ENCODE data around the gene HIRIP3.
"Not testable (repeated sequence)": the region's sequence is repeated elsewhere in the genome, so short reads cannot be mapped to it uniquely, and the experiment has no call there.

HIRIP3 gene

GRCh38 chr16:30025156-30025555 lies 29.7 kb upstream of the HIRIP3 start:
- peaks cover 46% of the 10 kb centered on the region for H3K27me3 Mint-ChIP-seq
- ATAC-seq, result no peak

GRCh38 chr16:30024451-30024850 lies 29.0 kb upstream of the HIRIP3 start:
- no peaks in the 10 kb centered on the region for H3K36me3 Mint-ChIP-seq (ENCODE audit: low read depth)
- DNase-seq (no peak), ATAC-seq (no peak)
- H3K9me3 Mint-ChIP-seq, result no peaks in the 10 kb centered on the region
- H3K4me3 Mint-ChIP-seq, result no peak overlapping the region
- no peak overlapping the region for H3K27ac Mint-ChIP-seq
- peaks cover 3% of the 10 kb centered on the region for H3K4me1 Mint-ChIP-seq
- peaks cover 39% of the 10 kb centered on the region for H3K27me3 Mint-ChIP-seq

More at GRCh38 chr16:30025156-30025555, 29.7 kb upstream of the HIRIP3 start:
- no peak overlapping the region for H3K4me3 Mint-ChIP-seq
- H3K9me3 Mint-ChIP-seq, result no peaks in the 10 kb centered on the region
- no peak for DNase-seq
- no peaks in the 10 kb centered on the region for H3K36me3 Mint-ChIP-seq (ENCODE audit: low read depth)
- peaks cover 4% of the 10 kb centered on the region for H3K4me1 Mint-ChIP-seq
- no peak overlapping the region for H3K27ac Mint-ChIP-seq

- H3K9me3 Mint-ChIP-seq, result no peaks in the 10 kb centered on the region
- H3K27me3 Mint-ChIP-seq, result peaks cover 30% of the 10 kb centered on the region
- ATAC-seq (no peak), DNase-seq (no peak)
- peaks cover 5% of the 10 kb centered on the region for H3K4me1 Mint-ChIP-seq
- no peak overlapping the region for H3K27ac Mint-ChIP-seq
- H3K4me3 Mint-ChIP-seq, result no peak overlapping the region
- H3K36me3 Mint-ChIP-seq (ENCODE audit: low read depth), result no peaks in the 10 kb centered on the region
Observed at GRCh38 chr16:30023586-30023985, 28.2 kb upstream of the HIRIP3 start.

- DNase-seq (no peak), ATAC-seq (no peak)
- peaks cover 23% of the 10 kb centered on the region for H3K27me3 Mint-ChIP-seq
- peaks cover 5% of the 10 kb centered on the region for H3K4me1 Mint-ChIP-seq
- H3K4me3 Mint-ChIP-seq, result no peak within 1 kb of the TSS
- no peaks in the 10 kb centered on the region for H3K36me3 Mint-ChIP-seq (ENCODE audit: low read depth)
- H3K27ac Mint-ChIP-seq, result no peak within 1 kb of the TSS
- H3K9me3 Mint-ChIP-seq, result no peaks in the 10 kb centered on the region
Observed at GRCh38 chr16:30022887-30023286, 27.5 kb upstream of the HIRIP3 start, which contains the start of gene C16orf92. C16orf92 (plus strand) TSS chr16:30023198; CDS start chr16:30023341, 143 bp downstream.

- ATAC-seq (peak; percentile 34), DNase-seq (no peak)
- Mint-ChIP-seq H3K36me3 (ENCODE audit: low read depth) (no peaks in the 10 kb centered on the region), H3K4me1 (peaks cover 5% of the 10 kb centered on the region), H3K4me3 (no peak overlapping the region), H3K9me3 (no peaks in the 10 kb centered on the region), H3K27ac (no peak overlapping the region), H3K27me3 (peaks cover 10% of the 10 kb centered on the region)
Observed at GRCh38 chr16:30018731-30019158, 23.3 kb upstream of the HIRIP3 start.

GRCh38 chr16:30017937-30018336 lies 22.5 kb upstream of the HIRIP3 start:
- ATAC-seq; H3K9me3 Mint-ChIP-seq; DNase-seq; H3K4me1 Mint-ChIP-seq; H3K36me3 Mint-ChIP-seq (ENCODE audit: low read depth); H3K4me3 Mint-ChIP-seq; H3K27me3 Mint-ChIP-seq; H3K27ac Mint-ChIP-seq: not testable (repeated sequence)

GRCh38 chr16:30017277-30017656 lies 21.9 kb upstream of the HIRIP3 start:
- no peak for ATAC-seq
- no peak for DNase-seq
- no peak overlapping the region for H3K27ac Mint-ChIP-seq
- no peaks in the 10 kb centered on the region for H3K36me3 Mint-ChIP-seq (ENCODE audit: low read depth)
- peaks cover 11% of the 10 kb centered on the region for H3K27me3 Mint-ChIP-seq
- H3K4me1 Mint-ChIP-seq, result peaks cover 5% of the 10 kb centered on the region
- no peaks in the 10 kb centered on the region for H3K9me3 Mint-ChIP-seq
- H3K4me3 Mint-ChIP-seq, result no peak overlapping the region

- peaks cover 16% of the 10 kb centered on the region for H3K27me3 Mint-ChIP-seq
- H3K9me3 Mint-ChIP-seq, result no peaks in the 10 kb centered on the region
Observed at GRCh38 chr16:30016555-30017276, 21.3 kb upstream of the HIRIP3 start.

GRCh38 chr16:30015450-30015849 lies 20.0 kb upstream of the HIRIP3 start:
- not testable (repeated sequence) for H3K4me3 Mint-ChIP-seq; H3K4me1 Mint-ChIP-seq; H3K27ac Mint-ChIP-seq; H3K9me3 Mint-ChIP-seq; ATAC-seq; H3K36me3 Mint-ChIP-seq (ENCODE audit: low read depth); DNase-seq
- peaks cover 13% of the 10 kb centered on the region for H3K27me3 Mint-ChIP-seq

More at GRCh38 chr16:30016555-30017276, 21.3 kb upstream of the HIRIP3 start:
- DNase-seq, result no peak
- ATAC-seq, result no peak
- H3K27ac Mint-ChIP-seq, result no peak overlapping the region
- no peak overlapping the region for H3K4me3 Mint-ChIP-seq
- no peaks in the 10 kb centered on the region for H3K36me3 Mint-ChIP-seq (ENCODE audit: low read depth)
- peaks cover 9% of the 10 kb centered on the region for H3K4me1 Mint-ChIP-seq

- DNase-seq; H3K27ac Mint-ChIP-seq; H3K36me3 Mint-ChIP-seq (ENCODE audit: low read depth); H3K4me1 Mint-ChIP-seq; ATAC-seq; H3K9me3 Mint-ChIP-seq; H3K4me3 Mint-ChIP-seq: not testable (repeated sequence)
- peaks cover 21% of the 10 kb centered on the region for H3K27me3 Mint-ChIP-seq
Observed at GRCh38 chr16:30012598-30012997, 17.2 kb upstream of the HIRIP3 start.

GRCh38 chr16:30011714-30012504 lies 16.5 kb upstream of the HIRIP3 start:
- Mint-ChIP-seq H3K4me3 (peak overlapping the region; percentile 71), H3K4me1 (peaks cover 8% of the 10 kb centered on the region), H3K27me3 (peaks cover 21% of the 10 kb centered on the region), H3K9me3 (no peaks in the 10 kb centered on the region), H3K27ac (peak overlapping the region; percentile 26), H3K36me3 (ENCODE audit: low read depth) (no peaks in the 10 kb centered on the region)
- DNase-seq (no peak), ATAC-seq (no peak)

GRCh38 chr16:30010844-30011713 lies 15.7 kb upstream of the HIRIP3 start, which contains the start of gene DOC2A:
DOC2A (minus strand) TSS chr16:30011027; CDS start chr16:30010222, 805 bp downstream.
- peak; percentile 31 for ATAC-seq
- H3K27ac Mint-ChIP-seq, result peak within 1 kb of the TSS; percentile 46
- peaks cover 21% of the 10 kb centered on the region for H3K27me3 Mint-ChIP-seq
- H3K36me3 Mint-ChIP-seq (ENCODE audit: low read depth), result no peaks in the 10 kb centered on the region
- peak within 1 kb of the TSS; percentile 71 for H3K4me3 Mint-ChIP-seq
- peaks cover 8% of the 10 kb centered on the region for H3K4me1 Mint-ChIP-seq
- peak; percentile 35 for DNase-seq
- no peaks in the 10 kb centered on the region for H3K9me3 Mint-ChIP-seq

GRCh38 chr16:30009990-30010843 lies 14.8 kb upstream of the HIRIP3 start:
- H3K4me3 Mint-ChIP-seq, result peak overlapping the region; percentile 63
- H3K27me3 Mint-ChIP-seq, result peaks cover 18% of the 10 kb centered on the region
- peaks cover 8% of the 10 kb centered on the region for H3K4me1 Mint-ChIP-seq
- DNase-seq (no peak), ATAC-seq (peak; percentile 30)
- H3K36me3 Mint-ChIP-seq (ENCODE audit: low read depth), result no peaks in the 10 kb centered on the region
- no peaks in the 10 kb centered on the region for H3K9me3 Mint-ChIP-seq
- peak overlapping the region; percentile 46 for H3K27ac Mint-ChIP-seq
